ENCODE data around the gene ITGAL.

The ITGAL gene

DNA sequence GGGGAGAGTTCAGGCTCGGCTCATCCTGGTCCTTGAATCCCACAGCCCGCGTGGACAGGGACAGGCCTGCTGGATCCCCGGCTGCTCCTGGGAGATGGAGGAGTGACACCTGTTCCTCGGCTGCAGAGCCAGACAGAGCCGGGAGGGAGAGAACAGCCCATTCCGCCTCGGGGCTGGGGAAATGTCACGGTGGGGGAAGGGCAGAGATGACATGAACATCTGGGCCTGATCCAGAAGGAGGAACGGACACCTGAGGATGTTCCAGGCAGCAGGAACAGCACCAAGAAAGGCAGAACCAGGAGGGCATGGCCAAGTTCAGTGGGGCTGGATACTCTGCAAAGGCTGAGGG lies 83.6 kb downstream of the ITGAL start:
- Histone ChIP-seq H3K27me3 (replicated peaks; ENCODE audit: control insufficient read depth, insufficient read depth, low read length) (no peaks in the 10 kb centered on the region), H3K9ac (ENCODE audit: low read length) (no peak overlapping the region), H3K9me3 (ENCODE audit: control insufficient read depth, low read length) (no peaks in the 10 kb centered on the region), H3K4me3 (ENCODE audit: low read length) (no peak overlapping the region), H3K4me1 (ENCODE audit: control insufficient read depth, insufficient read depth, low read length) (peaks cover 8% of the 10 kb centered on the region), H3K36me3 (ENCODE audit: control insufficient read depth, insufficient read depth, low read length, severe bottlenecking) (peaks cover 14% of the 10 kb centered on the region)
- no peak for DNase-seq (ENCODE audit: low read depth)

GRCh38 chr16:30557707-30557956 lies 85.1 kb downstream of the ITGAL start:
- H3K9ac ChIP-seq (ENCODE audit: low read length), result peak overlapping the region; percentile 95
- no peaks in the 10 kb centered on the region for H3K9me3 ChIP-seq (ENCODE audit: control insufficient read depth, low read length)
- H3K27me3 ChIP-seq (replicated peaks; ENCODE audit: control insufficient read depth, insufficient read depth, low read length), result no peaks in the 10 kb centered on the region
- H3K4me3 ChIP-seq (ENCODE audit: low read length), result peak overlapping the region; percentile 91
- peaks cover 14% of the 10 kb centered on the region for H3K36me3 ChIP-seq (ENCODE audit: control insufficient read depth, insufficient read depth, low read length, severe bottlenecking)
- H3K4me1 ChIP-seq (ENCODE audit: control insufficient read depth, insufficient read depth, low read length), result peaks cover 4% of the 10 kb centered on the region
- DNase-seq (ENCODE audit: low read depth), result no peak

DNA sequence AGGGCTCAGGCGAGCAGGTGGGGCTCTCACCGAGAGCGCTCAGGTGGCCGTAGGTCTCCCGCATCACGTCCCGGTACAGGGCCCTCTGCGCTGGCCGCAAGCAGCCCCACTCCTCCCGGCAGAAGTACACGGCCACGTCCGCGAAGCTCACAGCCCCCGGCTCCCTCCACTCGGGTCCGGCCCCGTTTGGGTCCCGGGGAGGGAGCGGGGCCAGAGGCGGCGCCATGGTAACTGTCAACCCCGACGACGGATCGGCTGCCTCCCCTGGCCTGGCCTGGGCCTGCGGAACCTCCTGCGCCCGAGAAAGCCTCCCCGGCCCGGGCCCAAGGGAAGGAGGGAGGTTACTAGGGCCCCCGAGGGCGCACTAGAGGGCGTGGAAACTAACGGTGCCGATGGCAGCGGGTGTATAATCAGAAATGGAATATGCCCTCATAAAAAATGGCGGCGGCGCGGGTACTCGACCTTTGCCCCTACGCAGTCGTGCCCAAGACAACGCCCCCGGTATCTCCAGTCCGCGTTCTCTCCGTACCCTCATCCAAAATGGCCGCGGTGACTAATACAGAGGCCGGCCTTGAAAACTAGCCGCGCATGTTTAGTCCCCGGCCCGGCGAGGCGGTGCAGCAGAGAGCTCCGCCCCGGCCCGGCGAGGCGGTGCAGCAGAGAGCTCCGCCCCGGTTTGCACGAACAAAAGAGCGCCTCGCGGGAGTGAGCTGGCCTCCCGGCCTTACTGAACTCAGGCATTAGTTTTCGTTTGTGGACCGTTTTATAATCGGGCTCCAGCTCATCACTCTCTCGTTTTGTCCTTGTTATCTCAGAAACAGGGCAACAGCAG lies 85.6 kb downstream of the ITGAL start, which contains the start of gene ZNF764:
Gene ZNF764 (minus strand): TSS at position 418 of the 832 bp plus-strand sequence. CDS start 192 bp downstream, at position 226.
- DNase-seq (ENCODE audit: low read depth), result peak; percentile 100
- peaks cover 14% of the 10 kb centered on the region for H3K36me3 ChIP-seq (ENCODE audit: control insufficient read depth, insufficient read depth, low read length, severe bottlenecking)
- H3K9ac ChIP-seq (ENCODE audit: low read length), result peak within 1 kb of the TSS; percentile 95
- H3K9me3 ChIP-seq (ENCODE audit: control insufficient read depth, low read length), result no peaks in the 10 kb centered on the region
- no peaks in the 10 kb centered on the region for H3K27me3 ChIP-seq (replicated peaks; ENCODE audit: control insufficient read depth, insufficient read depth, low read length)
- H3K4me1 ChIP-seq (ENCODE audit: control insufficient read depth, insufficient read depth, low read length), result peaks cover 4% of the 10 kb centered on the region
- H3K4me3 ChIP-seq (ENCODE audit: low read length), result peak within 1 kb of the TSS; percentile 91

GRCh38 chr16:30558789-30559377 lies 86.3 kb downstream of the ITGAL start:
- H3K9me3 ChIP-seq (ENCODE audit: control insufficient read depth, low read length), result no peaks in the 10 kb centered on the region
- H3K36me3 ChIP-seq (ENCODE audit: control insufficient read depth, insufficient read depth, low read length, severe bottlenecking), result peaks cover 14% of the 10 kb centered on the region
- H3K4me1 ChIP-seq (ENCODE audit: control insufficient read depth, insufficient read depth, low read length), result peaks cover 4% of the 10 kb centered on the region
- DNase-seq (ENCODE audit: low read depth), result no peak
- no peaks in the 10 kb centered on the region for H3K27me3 ChIP-seq (replicated peaks; ENCODE audit: control insufficient read depth, insufficient read depth, low read length)
- peak overlapping the region; percentile 76 for H3K9ac ChIP-seq (ENCODE audit: low read length)
- H3K4me3 ChIP-seq (ENCODE audit: low read length), result peak overlapping the region; percentile 91

- H3K4me3 ChIP-seq (ENCODE audit: low read length), result no peak overlapping the region
- DNase-seq (ENCODE audit: low read depth), result no peak
- H3K4me1 ChIP-seq (ENCODE audit: control insufficient read depth, insufficient read depth, low read length), result peaks cover 4% of the 10 kb centered on the region
- H3K9ac ChIP-seq (ENCODE audit: low read length), result no peak overlapping the region
- no peaks in the 10 kb centered on the region for H3K9me3 ChIP-seq (ENCODE audit: control insufficient read depth, low read length)
- no peaks in the 10 kb centered on the region for H3K27me3 ChIP-seq (replicated peaks; ENCODE audit: control insufficient read depth, insufficient read depth, low read length)
- peaks cover 9% of the 10 kb centered on the region for H3K36me3 ChIP-seq (ENCODE audit: control insufficient read depth, insufficient read depth, low read length, severe bottlenecking)
Measured at GRCh38 chr16:30559690-30560089, 87.1 kb downstream of the ITGAL start.

DNA sequence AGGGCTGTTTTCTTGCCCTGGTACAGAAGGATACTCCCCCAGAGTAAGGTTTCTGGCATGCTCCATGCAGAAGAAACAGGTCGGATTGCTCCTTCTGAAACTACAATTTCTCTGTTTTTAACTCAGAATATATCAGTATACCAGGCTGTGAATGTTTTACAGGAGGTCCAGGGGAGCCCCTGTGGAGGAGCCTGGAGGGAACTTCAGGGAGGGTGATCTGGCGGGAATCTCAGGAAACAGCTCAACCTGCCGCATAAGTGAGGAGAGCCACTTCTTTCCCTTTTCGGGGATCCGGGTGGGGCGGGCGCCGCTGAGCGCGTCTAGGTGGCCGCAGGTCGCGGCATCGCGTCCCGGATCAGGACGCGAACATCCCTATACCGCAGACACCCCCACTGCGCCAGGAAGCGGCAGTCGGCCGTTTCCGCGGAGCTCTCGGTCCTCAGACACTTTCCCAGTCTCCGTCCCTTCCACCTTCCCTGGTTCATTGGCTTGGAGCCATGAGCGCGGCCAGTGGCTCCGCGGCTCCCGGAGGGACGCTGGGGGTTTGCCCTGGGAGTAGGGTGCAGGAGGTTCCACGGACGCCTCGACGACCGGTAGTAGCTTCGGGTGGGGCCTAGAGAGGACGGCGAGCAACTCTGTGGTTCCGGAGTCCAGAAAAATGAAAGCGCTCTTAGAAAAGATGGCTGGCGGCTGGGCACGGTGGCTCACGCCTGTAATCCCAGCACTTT lies 88.7 kb downstream of the ITGAL start:
- H3K9me3 ChIP-seq (ENCODE audit: control insufficient read depth, low read length), result no peaks in the 10 kb centered on the region
- DNase-seq (ENCODE audit: low read depth), result no peak
- peak overlapping the region; percentile 72 for H3K9ac ChIP-seq (ENCODE audit: low read length)
- peak overlapping the region; percentile 76 for H3K4me3 ChIP-seq (ENCODE audit: low read length)
- no peaks in the 10 kb centered on the region for H3K36me3 ChIP-seq (ENCODE audit: control insufficient read depth, insufficient read depth, low read length, severe bottlenecking)
- H3K27me3 ChIP-seq (replicated peaks; ENCODE audit: control insufficient read depth, insufficient read depth, low read length), result no peaks in the 10 kb centered on the region
- peaks cover 4% of the 10 kb centered on the region for H3K4me1 ChIP-seq (ENCODE audit: control insufficient read depth, insufficient read depth, low read length)

DNA sequence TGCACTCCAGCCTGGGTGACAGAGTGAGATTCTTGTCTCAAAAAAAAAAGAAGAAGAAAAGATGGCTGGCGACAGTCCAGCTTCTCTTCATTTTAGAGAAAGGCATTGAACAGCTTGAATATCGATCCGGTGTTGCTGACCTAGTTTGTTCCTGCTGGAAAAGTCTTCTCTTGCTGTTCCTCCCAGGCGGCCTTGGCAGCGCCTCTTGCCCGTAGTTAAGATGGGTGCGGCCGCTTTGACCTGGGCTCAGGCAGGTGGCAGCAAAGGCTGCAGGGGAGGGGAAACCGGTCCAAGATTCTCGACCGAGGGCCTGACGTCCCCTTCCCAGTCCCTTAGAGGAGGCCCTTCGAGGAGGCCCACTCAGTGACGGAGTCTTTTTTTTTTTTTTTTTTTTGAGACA lies 89.5 kb downstream of the ITGAL start:
- DNase-seq (ENCODE audit: low read depth), result no peak

GRCh38 chr16:30565526-30565925 lies 93.0 kb downstream of the ITGAL start:
- H3K4me1 ChIP-seq (ENCODE audit: control insufficient read depth, insufficient read depth, low read length), result peaks cover 7% of the 10 kb centered on the region
- DNase-seq (ENCODE audit: low read depth), result no peak

More for the DNA sequence above, 89.5 kb downstream of the ITGAL start:
- H3K9me3 ChIP-seq (ENCODE audit: control insufficient read depth, low read length), result no peaks in the 10 kb centered on the region
- no peaks in the 10 kb centered on the region for H3K36me3 ChIP-seq (ENCODE audit: control insufficient read depth, insufficient read depth, low read length, severe bottlenecking)
- H3K4me3 ChIP-seq (ENCODE audit: low read length), result no peak overlapping the region
- no peaks in the 10 kb centered on the region for H3K27me3 ChIP-seq (replicated peaks; ENCODE audit: control insufficient read depth, insufficient read depth, low read length)
- H3K4me1 ChIP-seq (ENCODE audit: control insufficient read depth, insufficient read depth, low read length), result peaks cover 4% of the 10 kb centered on the region
- H3K9ac ChIP-seq (ENCODE audit: low read length), result no peak overlapping the region

DNA sequence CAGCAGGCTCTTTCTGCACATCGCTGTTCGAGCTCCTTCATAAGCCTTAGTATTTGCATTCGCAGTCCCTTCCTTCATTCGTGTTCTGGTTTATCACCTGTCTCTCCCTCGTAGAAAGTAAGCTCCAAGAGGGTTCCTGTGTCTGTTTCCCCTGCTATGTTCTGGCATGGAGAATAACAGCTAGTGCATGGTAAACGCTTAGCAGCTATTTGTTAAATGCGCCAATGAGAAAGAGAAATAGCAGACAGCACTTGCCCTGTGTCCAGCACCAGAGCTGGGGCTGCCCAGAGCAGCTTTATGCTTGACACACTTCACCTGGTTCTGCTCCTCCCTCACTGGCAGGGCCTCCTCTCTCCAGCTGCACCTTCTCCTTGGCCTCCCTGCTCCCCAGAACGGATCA lies 93.4 kb downstream of the ITGAL start:
- Histone ChIP-seq H3K4me1 (ENCODE audit: control insufficient read depth, insufficient read depth, low read length) (peaks cover 9% of the 10 kb centered on the region), H3K27me3 (replicated peaks; ENCODE audit: control insufficient read depth, insufficient read depth, low read length) (no peaks in the 10 kb centered on the region), H3K9me3 (ENCODE audit: control insufficient read depth, low read length) (no peaks in the 10 kb centered on the region), H3K4me3 (ENCODE audit: low read length) (no peak overlapping the region), H3K36me3 (ENCODE audit: control insufficient read depth, insufficient read depth, low read length, severe bottlenecking) (no peaks in the 10 kb centered on the region), H3K9ac (ENCODE audit: low read length) (no peak overlapping the region)
- no peak for DNase-seq (ENCODE audit: low read depth)

More at GRCh38 chr16:30565526-30565925, 93.0 kb downstream of the ITGAL start:
- no peaks in the 10 kb centered on the region for H3K36me3 ChIP-seq (ENCODE audit: control insufficient read depth, insufficient read depth, low read length, severe bottlenecking)
- no peak overlapping the region for H3K9ac ChIP-seq (ENCODE audit: low read length)
- H3K9me3 ChIP-seq (ENCODE audit: control insufficient read depth, low read length), result no peaks in the 10 kb centered on the region
- H3K4me3 ChIP-seq (ENCODE audit: low read length), result no peak overlapping the region
- no peaks in the 10 kb centered on the region for H3K27me3 ChIP-seq (replicated peaks; ENCODE audit: control insufficient read depth, insufficient read depth, low read length)

GRCh38 chr16:30566531-30566930 lies 94.0 kb downstream of the ITGAL start:
- H3K36me3 ChIP-seq (ENCODE audit: control insufficient read depth, insufficient read depth, low read length, severe bottlenecking), result no peaks in the 10 kb centered on the region
- H3K27me3 ChIP-seq (replicated peaks; ENCODE audit: control insufficient read depth, insufficient read depth, low read length), result no peaks in the 10 kb centered on the region
- H3K4me3 ChIP-seq (ENCODE audit: low read length), result no peak overlapping the region
- H3K9me3 ChIP-seq (ENCODE audit: control insufficient read depth, low read length), result no peaks in the 10 kb centered on the region
- H3K9ac ChIP-seq (ENCODE audit: low read length), result no peak overlapping the region
- peaks cover 11% of the 10 kb centered on the region for H3K4me1 ChIP-seq (ENCODE audit: control insufficient read depth, insufficient read depth, low read length)
- no peak for DNase-seq (ENCODE audit: low read depth)

DNA sequence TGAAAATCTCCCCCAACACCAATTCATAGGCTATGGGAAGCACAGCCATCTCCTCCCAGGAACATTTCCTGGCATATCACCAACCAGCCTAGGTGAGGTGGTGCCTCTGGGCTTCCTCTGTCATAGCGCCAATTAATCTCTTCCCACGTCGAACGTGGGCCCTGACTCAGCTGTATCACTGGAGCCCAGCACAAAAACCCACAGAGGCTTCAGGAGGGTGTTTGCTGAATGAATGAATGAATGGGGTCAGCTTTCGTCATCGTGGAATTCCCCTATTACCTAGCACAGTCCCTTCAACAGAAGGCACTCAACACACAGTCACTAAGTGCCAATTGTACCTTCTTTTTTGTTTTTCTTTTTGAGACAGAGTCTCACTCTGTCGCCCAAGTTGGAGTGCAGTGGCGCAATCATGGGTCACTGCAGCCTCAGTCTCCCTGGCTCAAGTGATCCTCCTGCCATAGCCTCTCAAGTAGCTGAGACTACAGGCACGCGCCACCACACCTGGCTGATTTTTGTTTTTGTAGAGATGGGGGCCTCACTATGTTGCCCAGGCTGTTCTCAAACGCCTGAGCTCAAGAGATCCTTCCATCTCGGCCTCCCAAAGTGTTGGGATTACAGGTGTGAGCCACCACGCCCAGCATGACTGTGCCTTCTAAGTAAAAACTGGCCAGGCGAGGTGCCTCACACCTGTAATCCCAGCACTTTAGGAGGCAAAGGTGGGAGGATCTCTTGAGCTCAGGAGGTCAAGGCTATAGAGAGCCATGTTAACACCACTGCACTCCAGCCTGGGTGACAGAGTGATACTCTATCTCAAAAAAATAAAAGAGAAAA lies 94.8 kb downstream of the ITGAL start:
- no peak overlapping the region for H3K4me3 ChIP-seq (ENCODE audit: low read length)
- no peak for DNase-seq (ENCODE audit: low read depth)

More for the DNA sequence above, 94.8 kb downstream of the ITGAL start:
- H3K9ac ChIP-seq (ENCODE audit: low read length), result no peak overlapping the region
- H3K4me1 ChIP-seq (ENCODE audit: control insufficient read depth, insufficient read depth, low read length), result peaks cover 14% of the 10 kb centered on the region
- no peaks in the 10 kb centered on the region for H3K9me3 ChIP-seq (ENCODE audit: control insufficient read depth, low read length)
- no peaks in the 10 kb centered on the region for H3K36me3 ChIP-seq (ENCODE audit: control insufficient read depth, insufficient read depth, low read length, severe bottlenecking)
- H3K27me3 ChIP-seq (replicated peaks; ENCODE audit: control insufficient read depth, insufficient read depth, low read length), result no peaks in the 10 kb centered on the region

Measured in adipocyte (in vitro differentiated cells).